HCT116 (cell line): ENCODE measurements around the gene LSM7. TPM values are rescaled to one million over a fixed set of nuclear protein-coding genes. Genes with fewer than 3 reads are reported as not detected.
A peak's percentile ranks its signal among the peaks of the same experiment; 100 is the strongest.

Source experiments
- ATAC-seq: fragments of 200-7000 bp; cut with Tn5 transposase; 2 replicates; pipeline ENCODE4 v1.9.1; 2020; ENCODE audit warnings: mild to moderate bottlenecking, moderate library complexity
- BruUV-seq: library from RNA; stranded (reverse); fragments of 400-500 nt; replicated peaks from 2 replicates; lab custom pipeline; 2021; lab: Mats Ljungman, UMichigan
- CTCF ChIA-PET: fragments of 300-600 bp; sonication (Branson Sonifier 250); formaldehyde crosslinking; loops from one replicate; lab custom pipeline; 2021; ENCODE audit warnings: antibody characterized with exemption; lab: Charles Lee
- POLR2A ChIA-PET: fragments of 300-600, 350-600 bp; sonication (Branson Sonifier 250); formaldehyde crosslinking; loops from one replicate; lab custom pipeline; 2021; ENCODE audit warnings: antibody characterized with exemption; lab: Charles Lee
- RAD21 ChIA-PET, 2 experiments: fragments of 300-600 bp; sonication (Branson Sonifier 250); formaldehyde crosslinking; loops; one replicate each; lab custom pipeline; 2023; ENCODE audit warnings: low total read pairs in 2 of 2; ENCODE audit not compliant: uncharacterized antibody in 2 of 2, unreplicated experiment in 2 of 2, low non-redundant PET in 1 of 2; lab: Charles Lee
- DNase-seq: peaks from one replicate; pipeline ENCODE4 v3.0.0-alpha.2; 2010; ENCODE audit warnings: low read depth, low spot score
- H2AFZ ChIP-seq: fragments of 200-600 bp; shearing (Covaris generic), sonication (generic); 2 replicates; pipeline ENCODE4 v1.6.1; 2017; ENCODE audit warnings: low read depth, mixed run types, mixed read lengths, antibody characterized with exemption, low read length; ENCODE audit not compliant: poor library complexity, severe bottlenecking
- H3K27ac ChIP-seq: 2 replicates; pipeline ENCODE4 v1.5.1; 2012; ENCODE audit warnings: low read depth, low read length
- H3K27me3 ChIP-seq: fragments of 200-600 bp; sonication (generic); 2 replicates; pipeline ENCODE4 v1.6.1; 2016; ENCODE audit warnings: mixed run types, low read length, mixed read lengths; ENCODE audit not compliant: insufficient read depth
- H3K36me3 ChIP-seq, 2 experiments: fragments of 200-500 bp in 1 of 2; fragments of 200-600 bp in 1 of 2; sonication (Bioruptor generic) in 1 of 2; sonication (generic) in 1 of 2; 2 replicates each; pipeline versions ENCODE4 v1.5.1 to v1.6.1; 2014 to 2016; ENCODE audit warnings: low read length in 2 of 2, inconsistent platforms in 1 of 2, mixed read lengths in 1 of 2, mixed run types in 1 of 2; ENCODE audit not compliant: insufficient read depth in 2 of 2, control insufficient read depth in 1 of 2
- H3K4me1 ChIP-seq, 2 experiments: fragments of 200-600 bp in 1 of 2; sonication (generic) in 1 of 2; 2 replicates each; pipeline versions ENCODE4 v1.5.1 to v1.6.1; 2012 to 2017; ENCODE audit warnings: low read length in 2 of 2, inconsistent platforms in 1 of 2, mild to moderate bottlenecking in 1 of 2, mixed read lengths in 1 of 2, mixed run types in 1 of 2, moderate library complexity in 1 of 2; ENCODE audit not compliant: insufficient read depth in 2 of 2, control insufficient read depth in 1 of 2
- H3K4me2 ChIP-seq: fragments of 200-600 bp; sonication (generic); 2 replicates; pipeline ENCODE4 v1.6.1; 2017; ENCODE audit warnings: mixed run types, low read length, mixed read lengths
- H3K4me3 ChIP-seq, 2 experiments: fragments of 200-600 bp in 1 of 2; sonication (generic) in 1 of 2; replicated peaks in 1 of 2; 2 replicates each; pipeline ENCODE4 v1.5.1; 2011 to 2016; ENCODE audit warnings: low read length in 2 of 2, control low read depth in 1 of 2, low read depth in 1 of 2, mild to moderate bottlenecking in 1 of 2, mixed read lengths in 1 of 2, mixed run types in 1 of 2
- H3K79me2 ChIP-seq: fragments of 200-600 bp; sonication (generic); 2 replicates; pipeline ENCODE4 v1.6.1; 2017; ENCODE audit warnings: mild to moderate bottlenecking, mixed run types, low read length, moderate library complexity, mixed read lengths; ENCODE audit not compliant: insufficient read depth
- H3K9ac ChIP-seq: fragments of 200-600 bp; sonication (generic); 2 replicates; pipeline ENCODE4 v1.6.1; 2016; ENCODE audit warnings: low read length, mixed read lengths
- H3K9me2 ChIP-seq: fragments of 200-600 bp; sonication (generic), shearing (Covaris generic); 2 replicates; pipeline ENCODE4 v1.6.1; 2017; ENCODE audit warnings: mixed run types, mild to moderate bottlenecking, moderate library complexity; ENCODE audit not compliant: insufficient read depth
- H3K9me3 ChIP-seq, 2 experiments: fragments of 200-500 bp in 1 of 2; fragments of 200-600 bp in 1 of 2; sonication (Bioruptor generic) in 1 of 2; sonication (generic) in 1 of 2; 2 replicates each; pipeline ENCODE4 v1.6.1; 2014 to 2017; ENCODE audit warnings: low read length in 2 of 2, mixed read lengths in 2 of 2, inconsistent platforms in 1 of 2, low read depth in 1 of 2, mild to moderate bottlenecking in 1 of 2, mixed run types in 1 of 2, moderate library complexity in 1 of 2; ENCODE audit not compliant: control insufficient read depth in 1 of 2, insufficient read depth in 1 of 2
- H4K20me1 ChIP-seq: fragments of 200-600 bp; sonication (generic), shearing (Covaris generic); 2 replicates; pipeline ENCODE4 v1.6.1; 2017; ENCODE audit warnings: mixed run types, mild to moderate bottlenecking, moderate library complexity; ENCODE audit not compliant: insufficient read depth
- CEBPB ChIP-seq: IDR thresholded peaks from 2 replicates; pipeline ENCODE4 v1.6.1; 2012; ENCODE audit warnings: low read depth
- CTCF ChIP-seq, 3 experiments: fragments of 200-600 bp in 1 of 3; sonication (generic) in 1 of 3; IDR thresholded peaks in 2 of 3; conservative IDR thresholded peaks in 1 of 3; 2 replicates each; pipeline ENCODE4 v1.5.1; 2012 to 2017; ENCODE audit warnings: low read depth in 2 of 3, low read length in 2 of 3, antibody characterized with exemption in 1 of 3, borderline replicate concordance in 1 of 3, control low read depth in 1 of 3, mild to moderate bottlenecking in 1 of 3, mixed read lengths in 1 of 3, mixed run types in 1 of 3, moderate library complexity in 1 of 3; ENCODE audit not compliant: insufficient read depth in 1 of 3
- MAX ChIP-seq: IDR thresholded peaks from 2 replicates; pipeline ENCODE4 v1.6.1; 2012
- POLR2AphosphoS5 ChIP-seq: IDR thresholded peaks from 2 replicates; pipeline ENCODE4 v1.6.1; 2011; ENCODE audit warnings: mild to moderate bottlenecking, low read depth, low read length, moderate library complexity
- SIN3A ChIP-seq: IDR thresholded peaks from 2 replicates; pipeline ENCODE4 v1.6.1; 2012; ENCODE audit warnings: low read depth
- intact Hi-C: fragments of 100-400 bp; cut with micrococcal nuclease; formaldehyde crosslinking; loops from 2 replicates; pipeline ENCODE4 v1.10.0; 2022
- total RNA-seq: library from RNA; stranded (reverse); gene quantifications from one replicate; pipeline ENCODE4 v1.2.1, GENCODE V29; 2021; ENCODE audit not compliant: unreplicated experiment
- TF ChIP-seq, protein P1 (sequence below): IDR thresholded peaks from 2 replicates; pipeline ENCODE4 v1.6.1; 2012

Gene LSM7
- total RNA-seq, 1 experiment from 2014 or later, result 190 TPM

GRCh38 chr19:2345794-2346663 lies 17.6 kb upstream of the LSM7 start:
- CTCF ChIA-PET, result no interaction called here
- TF ChIP-seq, protein P1, sequence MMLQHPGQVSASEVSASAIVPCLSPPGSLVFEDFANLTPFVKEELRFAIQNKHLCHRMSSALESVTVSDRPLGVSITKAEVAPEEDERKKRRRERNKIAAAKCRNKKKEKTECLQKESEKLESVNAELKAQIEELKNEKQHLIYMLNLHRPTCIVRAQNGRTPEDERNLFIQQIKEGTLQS, result no peak
- TF ChIP-seq CEBPB (no peak), CTCF (IDR thresholded peaks at IDR 0.05 in 2 of 3, conservative IDR thresholded peaks at IDR 0.05 in 1 of 3; ENCODE audit: borderline replicate concordance in 1 of 3, insufficient read depth in 1 of 3, low read depth in 2 of 3, low read length in 2 of 3) (no peak), SIN3A (no peak), MAX (no peak; the same call in 1 of the 2 replicates), POLR2AphosphoS5 (no peak)
- no peak overlapping the region for H3K4me3 ChIP-seq
- no peak overlapping the region for H3K9ac ChIP-seq
- no peaks in the 10 kb centered on the region for H3K36me3 ChIP-seq
- RAD21 ChIA-PET, result no interaction called here
- no peak overlapping the region; the same call in 1 of the 2 replicates for H3K4me2 ChIP-seq
- no peaks in the 10 kb centered on the region for H4K20me1 ChIP-seq
- H3K9me2 ChIP-seq, result no peaks in the 10 kb centered on the region
- intact Hi-C loops, result no loop called here
- POLR2A ChIA-PET, result no interaction called here
- peaks cover 5 to 8% of the 10 kb centered on the region in 2 experiments; a peak in 3 of 4 replicates for H3K4me1 ChIP-seq
- no peaks in the 10 kb centered on the region for H3K79me2 ChIP-seq
- H2AFZ ChIP-seq, result no peak overlapping the region
- H3K27ac ChIP-seq, result no peak overlapping the region
- no peaks in the 10 kb centered on the region for H3K9me3 ChIP-seq
- BruUV-seq, result no TSS peak
- H3K27me3 ChIP-seq, result no peaks in the 10 kb centered on the region
- ATAC-seq, result peak; percentile 76
- DNase-seq, result no peak
